Effector CD4-positive, alpha-beta T cell (primary cell): ENCODE results near the gene FHIT.

Experiments used
- DNase-seq: peaks from one replicate; pipeline ENCODE4 v3.0.0-alpha.2; 2020

The FHIT gene

DNA sequence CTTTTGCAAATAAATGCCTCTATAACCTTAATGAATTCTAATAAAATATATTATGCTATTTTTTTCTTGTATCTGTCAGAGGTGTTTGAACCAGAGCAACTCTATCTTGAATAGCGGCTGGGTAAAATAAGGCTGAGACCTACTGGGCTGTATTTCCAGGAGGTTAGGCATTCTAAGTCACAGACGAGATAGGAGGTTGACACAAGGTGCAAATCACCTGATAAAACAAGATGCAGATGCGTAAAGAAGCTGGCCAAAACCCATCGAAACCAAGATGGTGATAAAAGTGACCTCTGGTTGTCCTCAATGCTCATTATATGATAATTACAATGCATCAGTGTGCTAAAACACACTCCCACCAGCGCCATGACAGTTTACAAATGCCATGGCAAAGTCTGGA is 990.7 kb downstream of the FHIT start:
- no peak for DNase-seq

DNA sequence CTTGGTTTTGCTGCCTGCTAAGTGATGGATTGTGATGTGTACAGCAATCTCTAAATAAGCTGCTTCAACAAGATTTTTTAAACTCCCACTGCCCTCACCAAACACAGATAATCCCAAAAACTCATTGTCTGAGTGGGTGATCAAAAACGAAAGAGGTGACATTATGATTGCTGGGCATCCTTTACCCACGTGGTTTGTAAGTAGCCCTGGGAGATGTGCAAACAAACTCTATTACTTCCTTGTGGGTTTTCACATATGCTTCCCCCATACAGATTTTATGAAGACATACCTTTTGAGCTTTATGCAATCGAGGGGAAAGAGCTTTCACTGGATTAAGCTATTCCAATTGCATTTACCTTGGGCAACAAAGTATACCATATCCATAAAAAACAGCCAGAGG is 1000.4 kb downstream of the FHIT start:
- DNase-seq, result no peak

DNA sequence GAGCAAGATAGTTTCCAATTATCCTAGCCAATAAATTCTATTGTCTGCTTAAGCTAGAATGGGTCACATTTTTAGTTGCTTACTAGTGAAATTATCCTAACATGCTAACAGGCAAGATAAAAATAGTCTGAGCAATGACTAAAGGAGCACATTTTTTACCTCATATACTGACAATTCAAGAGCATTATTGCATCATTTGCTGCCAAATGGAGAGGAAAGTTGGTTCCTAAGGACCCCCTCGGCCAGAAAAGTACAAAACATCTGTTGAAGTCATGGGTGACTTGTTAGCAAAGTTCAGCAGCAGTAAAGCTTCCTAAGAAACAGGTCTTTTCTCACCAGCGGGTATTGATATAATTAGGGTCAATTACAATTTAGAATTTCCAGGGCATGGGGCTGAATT is 1001.0 kb downstream of the FHIT start:
- no peak for DNase-seq

DNA sequence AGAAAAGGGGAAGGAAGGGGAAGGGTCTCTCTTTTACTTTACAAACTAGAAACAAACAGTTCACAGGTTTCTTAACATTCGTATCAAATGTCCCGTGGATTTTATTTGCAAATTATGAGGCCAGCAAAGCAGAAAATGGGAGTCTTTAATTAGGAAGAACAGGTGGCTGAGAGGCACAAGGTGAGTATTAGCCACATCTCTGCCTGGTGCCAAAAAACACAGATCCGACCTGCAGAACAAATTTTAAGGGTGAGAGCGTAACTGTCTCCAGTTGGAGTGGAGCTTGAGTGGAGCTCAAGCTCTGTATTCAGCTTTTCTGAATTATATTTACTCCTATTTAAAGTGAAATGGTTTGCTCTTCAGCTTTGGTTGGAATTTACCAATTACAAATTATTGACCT is 1004.9 kb downstream of the FHIT start:
- DNase-seq, result no peak

DNA sequence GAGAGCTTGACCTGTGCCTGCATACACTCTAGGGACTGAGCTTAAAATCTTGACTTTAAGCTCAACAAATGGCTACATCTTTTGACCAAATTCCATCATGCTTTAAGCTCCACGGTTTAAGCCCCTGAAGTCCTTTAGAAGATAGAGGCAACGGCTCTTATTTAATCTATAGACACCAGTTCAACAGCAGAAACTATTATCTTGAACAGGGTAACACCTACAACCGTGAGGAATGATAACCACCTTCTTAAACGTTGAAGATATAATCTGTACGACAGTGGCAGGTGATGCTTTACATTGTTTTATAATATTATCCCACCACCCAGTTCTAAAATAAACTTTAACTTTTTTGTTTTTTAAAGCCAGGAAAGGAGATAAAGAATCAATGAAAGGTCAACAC is 1007.8 kb downstream of the FHIT start:
- no peak for DNase-seq

DNA sequence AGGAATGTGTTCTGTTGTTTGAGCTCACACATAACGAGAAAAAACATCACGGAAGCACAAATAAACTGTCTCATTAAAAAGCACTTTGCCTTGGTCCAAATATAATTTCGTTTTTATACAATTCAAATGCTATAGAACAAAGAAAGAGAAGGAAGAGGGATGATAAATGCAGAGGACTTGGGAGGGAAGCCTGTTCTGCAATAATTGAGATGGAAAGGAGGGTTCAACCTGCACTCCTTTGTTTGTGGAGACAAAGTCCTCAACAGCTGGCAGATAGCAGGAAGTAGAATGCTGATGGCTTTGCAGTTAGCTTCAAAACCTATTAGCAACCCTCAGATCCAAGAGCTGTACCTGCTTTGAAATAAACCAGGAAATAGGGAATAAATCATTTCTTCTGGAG is 1010.8 kb downstream of the FHIT start:
- no peak for DNase-seq

DNA sequence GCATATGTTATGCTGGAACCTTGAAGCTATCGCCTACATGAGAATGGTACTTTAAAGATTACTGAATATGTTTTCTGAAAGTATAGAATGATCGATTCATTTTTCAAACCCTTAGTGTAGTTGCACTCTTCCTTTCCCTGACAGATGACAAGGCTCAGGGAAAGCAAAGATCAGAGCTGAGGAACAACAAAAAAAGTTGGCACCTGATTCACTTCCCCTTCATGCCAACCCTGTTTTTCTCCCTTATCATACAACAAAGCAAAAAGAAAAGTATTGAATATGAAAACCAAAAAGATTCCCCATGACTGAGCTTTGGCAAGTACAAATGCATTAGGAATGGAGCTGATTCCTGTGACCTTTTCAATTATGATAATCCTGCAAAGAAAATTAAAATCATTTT is 1012.7 kb downstream of the FHIT start:
- no peak for DNase-seq

DNA sequence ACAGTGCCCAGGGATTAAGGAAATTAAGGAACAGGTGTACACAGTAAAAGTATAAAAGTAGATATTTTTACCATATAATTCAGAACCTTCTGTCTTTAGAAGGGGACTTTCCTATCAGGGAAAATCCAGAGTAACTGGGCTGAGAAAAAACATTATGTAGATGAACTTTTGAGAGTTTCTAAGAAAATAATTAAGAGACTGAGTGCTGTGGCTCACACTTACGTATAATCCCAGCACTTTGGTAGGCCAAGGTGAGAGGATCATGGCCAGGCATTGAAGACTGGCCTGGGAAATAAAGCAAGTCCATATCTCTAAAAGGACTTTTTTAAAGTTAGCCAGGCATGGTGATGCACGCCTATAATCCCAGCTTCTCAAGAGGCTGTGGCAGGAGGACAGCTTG is 1021.8 kb downstream of the FHIT start:
- no peak for DNase-seq

DNA sequence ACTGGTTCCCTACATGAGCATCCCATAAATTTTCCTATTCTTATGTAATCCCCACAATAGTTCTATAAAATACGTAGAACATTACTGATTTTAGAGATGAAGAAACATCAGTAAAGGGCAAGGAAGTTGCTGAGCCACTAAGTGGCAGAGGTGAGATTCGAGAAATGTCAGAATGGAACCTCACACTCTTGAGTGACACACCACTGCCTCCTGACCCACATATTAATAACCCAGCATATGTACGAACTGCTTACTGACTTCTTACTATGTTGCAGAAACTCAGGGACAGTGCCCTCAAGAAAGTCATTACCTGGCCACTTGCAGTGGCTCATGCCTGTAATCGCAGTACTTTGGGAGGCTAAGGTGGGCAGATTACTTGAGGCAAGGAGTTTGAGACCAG is 1022.4 kb downstream of the FHIT start:
- DNase-seq, result no peak

DNA sequence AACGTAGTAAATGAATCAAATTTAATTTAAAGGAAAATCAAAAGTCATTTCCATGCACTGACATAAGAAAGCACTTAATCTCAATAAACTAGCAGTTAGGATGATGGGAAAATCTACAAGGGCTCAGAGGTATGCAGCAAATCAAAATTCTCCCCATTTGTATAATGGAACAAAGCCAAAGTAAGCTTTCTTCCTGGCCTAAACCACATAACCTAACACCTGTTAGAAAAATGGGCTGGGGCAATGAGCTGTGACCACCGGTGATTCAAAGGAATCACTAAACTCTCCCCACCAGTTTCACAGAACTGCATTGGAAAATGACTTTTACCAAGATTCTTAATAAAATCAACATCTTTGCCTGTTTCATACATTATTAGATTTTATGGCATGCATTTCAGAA is 1024.3 kb downstream of the FHIT start:
- no peak for DNase-seq

DNA sequence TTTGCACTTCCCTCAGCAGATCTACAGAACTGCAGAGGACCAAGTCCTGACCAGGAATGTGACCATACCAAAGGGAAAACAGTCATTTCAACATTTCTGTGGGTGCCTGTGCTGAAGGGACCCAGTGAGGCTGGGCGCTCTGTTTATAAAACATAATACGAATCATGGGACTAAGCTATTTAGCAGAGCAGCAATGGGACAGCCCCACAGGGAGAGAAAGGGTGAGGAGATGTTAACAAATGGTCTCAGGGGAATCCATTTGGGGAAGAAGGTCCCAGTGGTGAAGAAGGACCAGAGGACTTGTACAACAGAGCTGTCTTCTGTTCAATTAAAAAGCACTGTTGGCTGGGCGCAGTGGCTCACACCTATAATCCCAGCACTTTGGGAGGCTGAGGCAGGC is 1025.4 kb downstream of the FHIT start:
- no peak for DNase-seq

DNA sequence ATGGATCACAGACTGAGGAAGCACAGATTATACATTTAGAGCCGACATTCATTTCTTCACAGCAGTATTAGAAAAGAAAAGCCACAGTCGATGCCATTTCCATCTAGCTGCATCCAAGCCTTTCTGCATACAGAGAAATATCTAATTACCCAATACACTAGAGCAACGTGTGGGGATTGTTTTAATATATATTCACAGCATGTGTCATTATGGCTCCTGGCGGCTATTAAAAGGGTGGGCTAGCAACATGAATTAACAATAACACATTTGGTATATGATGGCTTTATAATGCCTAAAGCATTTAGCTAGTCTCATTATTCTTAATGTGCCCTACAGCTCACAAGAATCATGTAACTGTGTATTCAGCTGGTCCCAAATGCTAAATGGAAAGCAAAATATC is 1030.5 kb downstream of the FHIT start:
- no peak for DNase-seq

DNA sequence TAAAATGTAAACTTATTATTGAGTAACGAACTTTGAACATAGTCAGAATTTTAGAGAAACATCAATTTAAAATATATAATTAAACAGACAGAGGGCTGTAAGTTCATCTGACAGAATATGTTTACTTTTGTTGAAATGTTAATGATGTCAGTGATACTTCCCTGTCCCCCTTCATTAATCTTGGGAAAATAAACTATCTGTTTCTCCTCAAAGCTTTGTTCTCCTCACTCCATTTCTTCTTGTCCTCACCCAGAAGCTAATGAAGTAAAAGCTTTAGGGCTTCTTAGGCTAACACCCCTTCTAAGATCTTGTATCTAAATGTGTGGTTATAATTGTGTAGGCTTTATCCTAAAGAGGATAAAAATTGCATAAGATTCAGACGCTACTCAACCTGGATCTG is 1031.8 kb downstream of the FHIT start:
- DNase-seq, result no peak

DNA sequence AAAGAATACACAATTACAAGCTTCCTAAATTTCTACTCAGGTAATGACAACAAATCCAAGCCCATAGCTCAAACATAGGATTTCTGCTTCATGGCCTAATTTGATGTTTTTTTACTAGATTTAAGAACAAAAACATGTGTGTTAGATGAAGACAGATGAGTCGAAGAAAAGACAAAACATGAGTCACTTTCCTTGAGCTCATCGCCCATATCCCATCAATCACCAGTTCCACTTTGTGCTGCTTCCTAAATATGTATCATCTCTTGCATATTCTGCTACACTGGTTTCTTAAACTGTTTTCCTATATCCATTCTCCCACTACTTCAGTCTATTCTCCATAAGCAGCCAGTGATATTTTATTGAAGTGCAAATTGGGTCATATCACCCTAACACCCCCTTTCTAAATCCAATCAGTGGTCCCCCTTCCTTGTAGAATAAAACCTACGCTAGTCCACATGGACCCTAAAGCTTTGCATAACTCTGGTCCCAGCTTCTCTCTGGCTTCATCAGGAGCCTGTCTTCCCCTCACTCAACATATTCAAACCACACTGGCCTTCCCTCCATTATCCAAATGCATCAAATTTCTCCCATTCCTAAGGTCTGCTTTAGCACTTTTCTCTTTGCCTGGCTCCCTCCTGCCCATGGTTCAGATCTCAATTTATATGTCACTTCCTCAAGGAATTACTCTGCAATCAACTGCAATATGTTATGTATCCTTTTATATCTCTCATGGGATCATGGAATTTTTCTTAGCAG is 1033.9 kb downstream of the FHIT start:
- no peak for DNase-seq

DNA sequence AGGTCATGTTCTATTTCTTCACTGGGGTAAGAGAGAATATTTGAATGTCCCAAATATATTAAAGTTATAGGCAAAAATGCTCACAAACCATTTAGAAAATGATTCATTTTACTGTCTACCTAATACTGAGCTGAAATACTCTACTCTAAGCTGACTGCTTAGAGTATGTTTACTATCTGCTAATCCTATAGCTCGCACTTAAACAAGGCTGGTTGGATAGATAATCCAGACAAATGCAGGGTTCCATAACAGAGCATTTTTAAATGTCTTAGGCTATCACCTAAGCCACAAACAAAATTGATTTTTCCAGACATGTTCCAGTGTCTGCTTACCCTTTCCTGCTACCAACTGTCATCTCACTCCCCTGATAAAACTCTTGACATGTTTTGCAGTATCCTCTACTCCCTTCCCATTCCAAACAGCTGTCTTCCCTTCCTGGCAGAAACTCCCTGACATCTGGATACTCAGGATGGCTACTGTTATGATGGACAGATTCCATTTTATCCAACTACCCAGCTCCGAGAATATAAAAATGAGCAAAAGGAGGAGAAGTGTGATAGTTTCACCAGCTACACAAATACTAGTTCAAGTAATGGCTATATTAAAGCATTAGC is 1034.7 kb downstream of the FHIT start:
- DNase-seq, result no peak

DNA sequence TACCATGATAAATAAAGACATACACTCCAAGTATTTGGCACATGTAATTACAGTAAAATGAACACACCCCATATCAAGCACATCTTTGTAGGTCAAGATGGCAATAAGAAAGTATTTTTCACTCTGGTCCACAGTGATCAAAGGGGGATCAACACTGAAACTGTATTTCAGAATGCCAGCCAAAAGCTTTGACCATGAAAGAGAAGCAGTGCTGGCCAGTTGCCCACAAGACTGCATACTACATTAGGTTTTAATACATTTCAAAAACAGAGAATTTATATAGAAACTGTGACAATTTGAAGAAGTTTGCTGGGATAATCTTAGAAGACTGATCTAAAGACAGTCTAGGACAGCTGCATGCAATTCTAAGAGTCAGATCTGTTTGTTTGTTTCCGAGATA is 1035.3 kb downstream of the FHIT start:
- no peak for DNase-seq

DNA sequence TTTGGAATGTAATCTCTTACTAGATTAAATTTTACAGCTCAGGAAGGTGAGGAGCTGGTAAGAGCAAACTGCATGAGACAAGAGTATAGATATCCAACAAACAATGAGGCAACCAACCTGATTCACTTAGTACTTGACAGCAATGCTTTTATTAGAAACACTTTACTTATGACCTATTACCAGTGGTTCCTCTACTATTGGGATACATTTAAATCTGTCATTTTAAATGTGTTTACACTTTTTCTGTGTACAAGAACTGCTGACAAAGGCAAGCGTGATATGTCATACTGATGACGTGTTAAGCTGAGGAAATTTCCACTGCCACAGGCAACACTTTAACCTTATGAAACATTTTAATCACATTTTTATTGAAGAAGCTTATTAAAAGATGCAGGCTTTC is 1043.3 kb downstream of the FHIT start:
- no peak for DNase-seq

DNA sequence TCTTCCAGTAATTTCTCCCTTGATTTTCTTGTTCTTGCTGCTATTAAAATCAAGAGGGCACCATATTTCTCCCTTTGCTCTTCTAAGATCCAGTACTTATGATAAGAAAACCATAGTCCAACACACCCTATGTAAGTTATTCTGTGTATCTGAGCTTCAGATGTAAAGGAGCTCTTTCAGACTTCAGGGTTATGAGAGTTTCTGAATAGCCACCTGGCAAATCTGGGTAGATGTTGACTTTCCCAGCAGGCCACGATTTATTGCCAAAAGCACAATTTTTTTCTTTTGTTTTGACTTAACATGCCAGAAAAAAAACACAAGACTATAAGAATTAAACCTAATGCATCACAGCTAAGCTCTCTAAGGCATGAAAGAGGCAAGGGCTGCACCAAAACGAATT is 1045.0 kb downstream of the FHIT start:
- no peak for DNase-seq

DNA sequence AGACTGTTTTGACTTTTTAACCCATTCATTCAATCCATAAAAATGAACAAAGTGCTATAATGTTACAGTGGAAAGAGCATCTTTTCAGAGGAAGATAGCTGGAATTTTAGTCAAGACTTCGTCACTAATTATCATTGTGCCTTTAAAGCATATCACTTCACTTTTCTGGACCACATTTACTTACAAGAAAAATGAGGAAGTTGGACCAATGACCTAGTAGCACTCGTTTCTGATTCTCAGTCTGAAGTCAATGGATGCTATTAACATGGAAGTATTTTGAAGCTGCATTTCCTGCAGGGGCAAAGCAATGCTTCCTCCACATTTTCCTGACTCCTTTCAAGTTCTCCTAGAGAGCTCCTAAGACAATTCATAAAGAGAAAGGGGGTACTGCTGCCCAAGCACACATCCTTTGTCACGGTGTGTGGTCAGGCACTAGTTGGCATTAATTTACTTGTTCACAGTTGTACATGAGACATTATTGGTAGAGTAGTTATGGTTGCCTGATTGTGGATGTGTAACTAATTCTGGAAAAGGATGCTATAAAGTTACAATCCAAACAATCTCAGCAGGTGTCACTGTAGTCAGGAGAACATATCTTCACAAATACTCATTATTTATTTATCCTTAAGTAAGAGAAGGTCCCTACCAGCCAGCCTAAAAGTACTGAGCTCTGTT is 1049.1 kb downstream of the FHIT start:
- no peak for DNase-seq

DNA sequence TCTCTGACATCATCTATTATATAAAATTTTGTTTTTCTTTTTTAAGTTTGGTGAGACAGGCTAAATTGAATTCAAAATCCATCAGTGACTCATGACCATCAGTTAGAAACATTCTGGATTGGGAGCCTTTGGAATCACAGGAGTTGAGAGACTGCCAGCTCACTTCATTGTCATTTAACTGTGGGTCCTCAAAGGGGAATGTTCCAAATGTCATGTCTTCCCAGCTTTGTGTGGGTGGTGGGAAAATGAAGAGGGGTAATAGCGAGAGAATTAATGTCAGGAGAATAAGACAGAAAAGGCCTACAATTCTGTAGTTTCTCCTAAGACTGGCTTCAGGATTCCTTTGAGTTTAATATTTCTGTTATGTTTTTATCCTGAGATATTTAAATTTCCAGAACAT is 1051.9 kb downstream of the FHIT start:
- DNase-seq, result no peak

DNA sequence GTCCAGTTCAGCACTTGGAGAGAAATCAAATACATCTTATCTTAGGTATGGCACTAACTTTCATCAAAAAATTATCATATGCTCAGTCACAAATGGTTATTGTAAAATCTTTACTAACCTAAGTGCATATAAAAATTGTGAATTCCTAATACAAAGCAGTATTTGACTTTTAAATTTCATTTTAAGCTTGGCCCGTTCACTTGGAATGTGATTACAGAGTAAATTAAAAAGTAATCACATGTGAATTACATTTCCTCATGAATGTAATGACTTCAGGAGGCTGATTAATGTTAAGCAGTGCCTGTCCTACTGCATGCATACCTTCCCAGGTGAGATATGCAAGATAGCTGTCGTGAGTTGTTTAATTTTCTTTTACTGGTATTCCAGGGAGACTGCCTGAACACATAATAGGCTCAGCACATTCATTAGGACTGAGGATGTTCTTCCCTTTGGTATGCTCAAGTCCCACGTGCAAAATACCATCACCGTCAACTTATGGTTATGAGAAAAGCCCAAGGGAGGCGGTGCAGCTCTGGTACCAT is 1053.0 kb downstream of the FHIT start:
- DNase-seq, result no peak

DNA sequence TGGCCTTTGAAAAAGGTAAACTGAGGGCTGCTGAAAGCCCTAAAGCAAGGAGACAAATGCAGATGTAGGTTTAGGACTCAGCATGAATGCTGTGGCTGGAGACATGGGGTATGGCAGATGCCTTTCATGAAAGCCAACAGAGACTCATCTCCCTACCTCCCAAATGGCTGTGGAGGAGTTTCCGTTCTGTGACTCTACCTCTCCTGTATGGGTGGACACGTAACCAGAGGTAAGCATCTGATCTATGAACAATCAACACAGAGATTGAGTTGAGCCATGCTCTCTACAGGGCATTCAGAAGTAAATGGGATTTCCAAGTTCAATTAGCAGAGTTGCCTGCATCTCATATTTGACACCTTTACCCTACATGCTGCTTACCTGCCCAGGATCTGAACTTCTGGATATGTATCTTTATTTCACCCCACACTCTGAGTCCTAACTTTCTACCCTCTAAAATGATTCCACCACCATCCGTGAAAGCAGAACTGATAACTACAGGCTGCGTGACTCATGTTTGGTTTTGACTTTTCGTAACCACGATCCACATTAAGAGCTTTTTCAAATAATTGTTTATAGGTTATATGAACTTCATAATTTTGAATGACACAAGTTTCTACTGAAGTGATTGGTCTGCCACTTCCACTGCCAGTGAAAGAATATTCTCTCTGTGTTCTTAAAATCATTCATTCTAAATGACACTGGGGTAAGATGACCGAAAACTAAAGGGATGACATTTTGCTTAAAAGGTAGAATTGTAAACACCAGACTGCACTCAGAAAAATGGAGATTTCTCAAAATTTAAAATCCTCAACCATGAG is 1058.7 kb downstream of the FHIT start:
- no peak for DNase-seq

DNA sequence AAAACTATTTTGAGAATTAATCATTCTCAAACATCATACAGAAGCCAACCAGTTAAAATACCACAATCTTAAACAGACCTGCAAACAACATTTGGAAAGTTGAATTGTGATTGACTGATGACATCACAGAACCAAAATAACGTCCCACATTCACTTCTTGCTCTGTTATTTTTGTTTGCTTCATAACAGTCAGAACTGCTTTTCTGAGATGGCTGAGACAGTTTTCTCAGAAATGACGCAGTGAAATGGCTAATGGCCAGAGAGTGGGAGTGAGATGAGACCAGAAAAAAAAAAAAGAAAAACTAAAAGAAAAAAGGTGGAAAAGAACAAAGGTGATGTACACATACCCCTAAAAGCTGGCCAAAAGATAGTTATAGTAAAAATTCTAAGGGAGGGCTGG is 1061.2 kb downstream of the FHIT start:
- no peak for DNase-seq
